Suprapubic skin (tissue), 4 donors: ENCODE data around the gene ACYP1.

ENCODE experiments used
- CTCF ChIP-seq, 2 donors: fragments of 200-600 bp in 1 of 2; fragments of 450-650 bp in 1 of 2; sonication (generic) in 1 of 2; IDR thresholded peaks; one replicate each; pipeline ENCODE4 v1.5.1; 2016 to 2019; ENCODE audit warnings: antibody characterized with exemption in 2 of 2, mild to moderate bottlenecking in 1 of 2, moderate library complexity in 1 of 2
- POLR2A ChIP-seq, 2 donors: fragments of 450-650 bp; IDR thresholded peaks; one replicate each; pipeline ENCODE4 v1.6.1; 2017; ENCODE audit warnings: antibody characterized with exemption in 2 of 2, mild to moderate bottlenecking in 2 of 2, moderate library complexity in 2 of 2
- POLR2AphosphoS5 ChIP-seq, 3 donors: sonication (generic); formaldehyde crosslinking; IDR thresholded peaks; one replicate each; pipeline ENCODE4 v1.6.1; 2017; ENCODE audit warnings: antibody characterized with exemption in 3 of 3

GRCh38 chr14:75101491-75101890 is 37.7 kb upstream of the ACYP1 start:
- TF ChIP-seq POLR2A (IDR thresholded peaks at IDR 0.05) (no peak), CTCF (IDR thresholded peaks at IDR 0.05) (no peak), POLR2AphosphoS5 (IDR thresholded peaks at IDR 0.05) (no peak)
